COLO829 (cell line): ENCODE data around the gene ENO4.

Experiments used
- DNase-seq: peaks from one replicate; pipeline ENCODE4 v3.0.0; 2012; ENCODE audit warnings: low spot score

The ENO4 gene

GRCh38 chr10:116913695-116914094 is 64.4 kb downstream of the ENO4 start:
- DNase-seq = no peak

GRCh38 chr10:116915340-116915739 is 66.0 kb downstream of the ENO4 start:
- DNase-seq = no peak

GRCh38 chr10:116917481-116917880 is 68.2 kb downstream of the ENO4 start:
- no peak for DNase-seq

DNA sequence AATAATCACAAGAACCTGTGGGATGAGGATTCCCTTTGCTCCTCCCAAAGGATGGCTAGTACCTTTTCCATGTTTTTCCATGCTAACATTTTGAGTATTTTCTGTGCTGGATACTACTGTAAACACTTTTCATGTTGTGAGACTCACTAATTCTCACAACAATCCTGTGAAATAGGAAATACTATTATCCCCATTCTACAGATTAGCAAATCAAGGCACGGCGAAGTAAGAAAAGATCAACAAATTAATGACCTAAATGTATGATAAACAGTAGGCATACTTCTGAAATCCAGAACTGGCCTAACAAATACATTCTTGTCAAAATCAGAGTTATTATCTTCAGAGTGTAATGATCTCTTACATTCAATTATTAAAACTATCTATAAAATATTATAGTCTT is 69.3 kb downstream of the ENO4 start:
- no peak for DNase-seq

DNA sequence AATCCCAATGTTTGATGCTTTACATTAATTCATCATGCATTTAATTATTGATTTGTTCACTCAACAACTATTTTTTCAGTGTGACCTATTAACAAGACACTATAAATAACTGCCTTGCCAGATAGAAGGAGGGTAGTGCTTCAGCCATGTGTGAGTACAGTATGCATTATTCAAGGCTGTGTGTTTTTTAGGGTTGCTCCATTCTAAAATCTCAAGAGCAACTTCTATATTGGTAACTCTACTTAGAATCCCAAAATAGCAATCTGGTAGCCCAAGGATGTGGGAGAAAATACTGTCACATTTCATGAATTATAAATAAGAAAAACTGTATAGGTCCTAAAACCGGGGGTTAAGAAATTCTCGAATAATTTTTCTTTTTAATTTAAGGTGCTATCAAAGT is 69.9 kb downstream of the ENO4 start:
- DNase-seq = no peak

DNA sequence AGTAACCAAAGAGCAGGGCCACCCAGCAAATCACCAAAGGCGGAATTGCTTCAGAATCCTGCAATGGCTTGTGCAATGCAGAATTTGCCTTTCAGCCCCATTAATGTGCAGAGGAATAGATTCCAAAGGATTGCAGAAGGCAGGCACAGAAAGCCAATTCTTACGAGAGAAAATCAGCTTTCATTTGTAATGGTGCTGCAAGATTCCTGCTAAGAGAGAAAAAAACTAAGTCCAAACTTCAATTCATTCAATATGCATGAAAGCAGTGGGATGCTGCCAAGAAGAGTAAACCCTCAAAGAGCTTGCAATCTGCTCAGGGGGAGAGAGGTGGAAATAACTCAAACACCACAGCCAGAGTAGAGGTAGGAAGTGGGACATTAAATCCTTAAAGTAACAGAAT is 70.4 kb downstream of the ENO4 start:
- no peak for DNase-seq

DNA sequence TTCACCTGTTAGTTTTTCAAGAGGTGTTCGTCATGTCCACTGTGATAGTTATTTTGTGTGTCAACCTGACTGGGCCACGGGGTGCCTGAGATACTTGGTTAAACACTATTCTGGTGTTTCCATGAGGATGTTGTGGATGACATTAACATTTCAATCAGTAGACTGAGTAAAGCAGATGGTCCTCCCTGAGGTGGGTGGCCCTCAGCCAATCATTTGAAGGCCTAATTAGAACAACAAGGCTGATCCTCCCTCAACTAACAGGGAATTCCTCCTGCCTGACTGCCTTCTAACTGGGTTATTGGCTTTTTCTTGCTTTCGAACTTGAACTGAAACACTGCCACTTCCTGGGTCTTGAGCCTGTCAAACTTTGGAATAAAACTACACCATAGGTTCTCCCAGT is 75.8 kb downstream of the ENO4 start:
- no peak for DNase-seq

- peak; percentile 24 for DNase-seq
These were observed 77.1 kb downstream of the ENO4 start for GRCh38 chr10:116926426-116926825.

GRCh38 chr10:116931806-116932205 is 82.5 kb downstream of the ENO4 start:
- DNase-seq = no peak
